Tibial nerve (tissue), 4 donors: ENCODE measurements around the gene AGBL3. TPM values are rescaled to one million over a fixed set of nuclear protein-coding genes. Genes with fewer than 3 reads are reported as not detected.
A peak's percentile ranks its signal among the peaks of the same experiment; 100 is the strongest.
"Not testable (repeated sequence)": the region's sequence is repeated elsewhere in the genome, so short reads cannot be mapped to it uniquely, and the experiment has no call there.

Experiments used
- DNase-seq, 2 donors: peaks; one replicate each; pipeline ENCODE4 v3.0.0-alpha.2; 2019; ENCODE audit warnings: low spot score in 2 of 2
- H3K27ac ChIP-seq, 4 donors: fragments of 200-600 bp; sonication (generic) in 3 of 4; one replicate each; pipeline ENCODE4 v1.5.1; 2017 to 2019; ENCODE audit warnings: mild to moderate bottlenecking in 1 of 4
- H3K27me3 ChIP-seq, 2 donors: fragments of 200-600 bp; sonication (generic) in 1 of 2; one replicate each; pipeline versions ENCODE4 v1.5.1 to v1.6.0; 2017 to 2019
- H3K36me3 ChIP-seq, 3 donors: fragments of 200-600 bp; sonication (generic); one replicate each; pipeline ENCODE4 v1.5.1; 2018 to 2019
- H3K4me1 ChIP-seq, 4 donors: fragments of 200-600 bp; sonication (generic) in 3 of 4; one replicate each; pipeline ENCODE4 v1.5.1; 2017 to 2019
- H3K4me3 ChIP-seq, 4 donors: fragments of 200-600 bp; sonication (generic) in 3 of 4; one replicate each; pipeline ENCODE4 v1.5.1; 2017 to 2019; ENCODE audit warnings: mild to moderate bottlenecking in 1 of 4, moderate library complexity in 1 of 4
- H3K9me3 ChIP-seq, 4 donors: fragments of 200-600 bp; sonication (generic) in 3 of 4; one replicate each; pipeline ENCODE4 v1.5.1; 2017 to 2019
- EP300 ChIP-seq, 2 donors: sonication (generic); formaldehyde crosslinking; IDR thresholded peaks; one replicate each; pipeline ENCODE4 v1.6.1; 2017; ENCODE audit warnings: antibody characterized with exemption in 2 of 2, mild to moderate bottlenecking in 1 of 2
- POLR2A ChIP-seq, 2 donors: fragments of 450-650 bp; IDR thresholded peaks; one replicate each; pipeline ENCODE4 v1.6.1; 2017; ENCODE audit warnings: antibody characterized with exemption in 2 of 2, mild to moderate bottlenecking in 2 of 2, moderate library complexity in 2 of 2
- WGBS, 2 donors: methylation state at CpG; one replicate each; pipeline ENCODE4 v1.1.5; 2018; 5-methylcytosine and 5-hydroxymethylcytosine counted together
- total RNA-seq, 4 donors: library from RNA; depleted of rRNA; stranded (reverse); fragments of >200 nt; gene quantifications; one replicate each; pipeline ENCODE4 v1.1.0, GENCODE V29; 2016
- TF ChIP-seq, protein P1 (sequence below), 5 experiments: fragments of 200-600 bp in 3 of 5; fragments of 450-650 bp in 2 of 5; sonication (generic) in 3 of 5; IDR thresholded peaks; one replicate each; pipeline ENCODE4 v1.5.1; 2016 to 2019; ENCODE audit warnings: antibody characterized with exemption in 5 of 5, mild to moderate bottlenecking in 3 of 5, moderate library complexity in 2 of 5

AGBL3 gene
- total RNA-seq, 4 donors from 2014 or later, result 1.3 to 3.1 (median 1.9) TPM

DNA sequence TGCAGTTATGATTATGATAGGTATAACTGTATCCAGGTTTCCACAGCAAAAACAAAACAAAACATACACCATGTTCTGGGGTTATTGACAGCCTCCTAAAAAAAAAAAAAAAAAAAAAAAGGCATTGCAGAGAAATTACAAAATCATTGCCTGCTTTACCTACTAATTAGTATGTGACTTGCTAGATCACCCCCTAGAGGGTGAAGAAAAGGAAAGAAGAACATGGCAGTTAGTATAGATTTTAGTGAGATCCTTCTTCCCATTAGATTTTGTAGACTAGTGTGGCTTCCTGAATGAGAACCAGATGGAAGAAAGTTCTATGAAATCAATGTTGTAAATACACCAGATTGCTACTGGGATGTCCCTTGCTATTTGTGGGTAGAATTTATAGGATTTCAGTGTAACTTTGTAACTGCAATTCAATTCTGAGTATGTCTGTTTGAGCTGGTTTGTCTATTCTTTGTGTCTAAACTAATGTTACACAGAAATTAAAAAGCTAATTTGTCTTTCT, 24.0 kb upstream of the AGBL3 start:
- Histone ChIP-seq H3K4me3 (no peak overlapping the region), H3K4me1 (peaks cover 0 to 16% (median 0%) of the 10 kb centered on the region in 4 donors), H3K27ac (peak overlapping the region in 2 of 4 donors; percentile 3 to 19), H3K36me3 (peaks cover 5 to 87% (median 7%) of the 10 kb centered on the region in 3 donors), H3K27me3 (no peaks in the 10 kb centered on the region), H3K9me3 (no peaks in the 10 kb centered on the region)
- TF ChIP-seq EP300 (IDR thresholded peaks at IDR 0.05) (no peak), POLR2A (IDR thresholded peaks at IDR 0.05) (no peak)
- TF ChIP-seq, protein P1, sequence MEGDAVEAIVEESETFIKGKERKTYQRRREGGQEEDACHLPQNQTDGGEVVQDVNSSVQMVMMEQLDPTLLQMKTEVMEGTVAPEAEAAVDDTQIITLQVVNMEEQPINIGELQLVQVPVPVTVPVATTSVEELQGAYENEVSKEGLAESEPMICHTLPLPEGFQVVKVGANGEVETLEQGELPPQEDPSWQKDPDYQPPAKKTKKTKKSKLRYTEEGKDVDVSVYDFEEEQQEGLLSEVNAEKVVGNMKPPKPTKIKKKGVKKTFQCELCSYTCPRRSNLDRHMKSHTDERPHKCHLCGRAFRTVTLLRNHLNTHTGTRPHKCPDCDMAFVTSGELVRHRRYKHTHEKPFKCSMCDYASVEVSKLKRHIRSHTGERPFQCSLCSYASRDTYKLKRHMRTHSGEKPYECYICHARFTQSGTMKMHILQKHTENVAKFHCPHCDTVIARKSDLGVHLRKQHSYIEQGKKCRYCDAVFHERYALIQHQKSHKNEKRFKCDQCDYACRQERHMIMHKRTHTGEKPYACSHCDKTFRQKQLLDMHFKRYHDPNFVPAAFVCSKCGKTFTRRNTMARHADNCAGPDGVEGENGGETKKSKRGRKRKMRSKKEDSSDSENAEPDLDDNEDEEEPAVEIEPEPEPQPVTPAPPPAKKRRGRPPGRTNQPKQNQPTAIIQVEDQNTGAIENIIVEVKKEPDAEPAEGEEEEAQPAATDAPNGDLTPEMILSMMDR (IDR thresholded peaks at IDR 0.05), result no peak
- DNase-seq, result no peak

GRCh38 chr7:134963036-134963435, 23.3 kb upstream of the AGBL3 start:
- no peak for DNase-seq
- peaks cover 5 to 88% (median 7%) of the 10 kb centered on the region in 3 donors for H3K36me3 ChIP-seq
- 55 to 58% methylated on average over 4 of the region's 4 CpGs for WGBS, 2 donors
- H3K27me3 ChIP-seq, result no peaks in the 10 kb centered on the region
- peaks cover 0 to 16% (median 0%) of the 10 kb centered on the region in 4 donors for H3K4me1 ChIP-seq
- H3K9me3 ChIP-seq, result no peaks in the 10 kb centered on the region
- peak overlapping the region in 1 of 4 donors; percentile 3 for H3K27ac ChIP-seq
- no peak overlapping the region for H3K4me3 ChIP-seq
- no peak for TF ChIP-seq POLR2A (IDR thresholded peaks at IDR 0.05)
- no peak for TF ChIP-seq EP300 (IDR thresholded peaks at IDR 0.05)
- TF ChIP-seq, protein P1 (IDR thresholded peaks at IDR 0.05), result no peak

- Histone ChIP-seq H3K4me1 (peaks cover 0 to 16% (median 0%) of the 10 kb centered on the region in 4 donors), H3K36me3 (peaks cover 2 to 76% (median 7%) of the 10 kb centered on the region in 3 donors), H3K27ac (no peak overlapping the region)
Observed at GRCh38 chr7:134966691-134967090, 19.6 kb upstream of the AGBL3 start.

GRCh38 chr7:134968110-134968509, 18.2 kb upstream of the AGBL3 start:
- no peak for TF ChIP-seq POLR2A (IDR thresholded peaks at IDR 0.05)
- TF ChIP-seq, protein P1 (IDR thresholded peaks at IDR 0.05), result no peak
- TF ChIP-seq EP300 (IDR thresholded peaks at IDR 0.05), result no peak
- Histone ChIP-seq H3K27me3 (no peaks in the 10 kb centered on the region), H3K36me3 (peaks cover 2 to 71% (median 7%) of the 10 kb centered on the region in 3 donors), H3K4me1 (peaks cover 0 to 7% (median 0%) of the 10 kb centered on the region in 4 donors), H3K27ac (no peak overlapping the region), H3K4me3 (no peak overlapping the region), H3K9me3 (no peaks in the 10 kb centered on the region)
- DNase-seq, result no peak
- whole genome bisulfite sequencing, 2 donors, result 88 to 91% methylated on average over 4 of the region's 4 CpGs

More at GRCh38 chr7:134966691-134967090, 19.6 kb upstream of the AGBL3 start:
- TF ChIP-seq POLR2A (IDR thresholded peaks at IDR 0.05) (no peak), EP300 (IDR thresholded peaks at IDR 0.05) (no peak)
- TF ChIP-seq, protein P1 (IDR thresholded peaks at IDR 0.05), result no peak
- Histone ChIP-seq H3K9me3 (no peaks in the 10 kb centered on the region), H3K4me3 (no peak overlapping the region), H3K27me3 (no peaks in the 10 kb centered on the region)
- DNase-seq, result no peak
- WGBS, 2 donors, result 61 to 68% methylated on average over 3 of the region's 3 CpGs

DNA sequence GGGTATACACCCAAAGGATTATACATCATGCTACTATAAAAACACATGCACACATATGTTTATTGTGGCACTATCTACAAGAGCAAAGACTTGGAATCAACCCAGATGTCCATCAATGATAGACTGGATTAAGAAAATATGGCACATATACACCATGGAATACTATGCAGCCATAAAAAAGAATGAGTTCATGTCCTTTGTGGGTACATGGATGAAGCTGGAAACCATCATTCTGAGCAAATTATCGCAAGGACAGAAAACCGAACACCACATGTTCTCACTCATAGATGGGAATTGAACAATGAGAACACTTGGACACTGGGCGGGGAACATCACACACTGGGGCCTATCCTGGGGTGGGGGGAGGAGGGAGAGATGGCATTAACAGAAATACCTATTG, 4.7 kb upstream of the AGBL3 start:
- H3K4me1 ChIP-seq, DNase-seq, H3K27me3 ChIP-seq, H3K27ac ChIP-seq, H3K4me3 ChIP-seq, H3K36me3 ChIP-seq: not testable (repeated sequence)
- peaks cover 0 to 31% (median 0%) of the 10 kb centered on the region in 4 donors for H3K9me3 ChIP-seq
- 96 to 99% methylated on average over 3 of the region's 3 CpGs for WGBS, 2 donors
